K562 (cell line): ENCODE results near the gene CELA3A. TPM values are rescaled to one million over a fixed set of nuclear protein-coding genes. Genes with fewer than 3 reads are reported as not detected.

Source experiments
- CREM ChIP-seq: IDR thresholded peaks from 2 replicates; pipeline ENCODE4 v1.6.1; 2014; ENCODE audit warnings: antibody characterized with exemption, low read depth
- ESRRA ChIP-seq: fragments of 450-650 bp; IDR thresholded peaks from 2 replicates; pipeline ENCODE4 v1.6.1; 2014; ENCODE audit warnings: low read depth, mild to moderate bottlenecking, moderate library complexity, borderline replicate concordance
- ETV5 ChIP-seq: sonication (generic); formaldehyde crosslinking; IDR thresholded peaks from 2 replicates; pipeline ENCODE4 v1.4.0; 2020; ENCODE audit warnings: low read depth, mild to moderate bottlenecking, missing genetic modification reagents
- FIP1L1 ChIP-seq: fragments of 200-400 bp; formaldehyde crosslinking; IDR thresholded peaks from 2 replicates; pipeline ENCODE4 v1.6.1; 2018; ENCODE audit warnings: mild to moderate bottlenecking, low read depth, low read length; ENCODE audit not compliant: poor library complexity, severe bottlenecking
- HBP1 ChIP-seq: fragments of 450-650 bp; formaldehyde crosslinking; IDR thresholded peaks from 2 replicates; pipeline ENCODE4 v1.4.0; 2022; ENCODE audit warnings: missing genetic modification characterization
- HLTF ChIP-seq: fragments of 450-650 bp; IDR thresholded peaks from 2 replicates; pipeline ENCODE4 v1.6.1; 2016
- KDM4B ChIP-seq, 2 experiments: fragments of 450-650 bp in 1 of 2; sonication (generic) in 1 of 2; IDR thresholded peaks; 2 replicates each; pipeline ENCODE4 v1.6.1; 2016 to 2017; ENCODE audit warnings: borderline replicate concordance in 2 of 2, antibody characterized with exemption in 1 of 2, low read depth in 1 of 2, mild to moderate bottlenecking in 1 of 2
- MAZ ChIP-seq, 2 experiments: fragments of 450-650 bp in 1 of 2; sonication (generic) in 1 of 2; formaldehyde crosslinking; IDR thresholded peaks in 1 of 2; conservative IDR thresholded peaks in 1 of 2; 2 replicates each; pipeline versions ENCODE4 v1.4.0 to v1.5.0; 2020; ENCODE audit warnings: mild to moderate bottlenecking in 1 of 2, missing genetic modification reagents in 1 of 2
- NCOA4 ChIP-seq: fragments of 450-650 bp; IDR thresholded peaks from 2 replicates; pipeline ENCODE4 v1.6.1; 2018; ENCODE audit warnings: mild to moderate bottlenecking; ENCODE audit not compliant: partially characterized antibody
- POLR2AphosphoS5 ChIP-seq: IDR thresholded peaks from 2 replicates; pipeline ENCODE4 v1.6.1; 2011; ENCODE audit warnings: mild to moderate bottlenecking, low read depth, low read length, moderate library complexity; ENCODE audit not compliant: control insufficient read depth, insufficient read depth
- RBM34 ChIP-seq: fragments of 200-400 bp; formaldehyde crosslinking; IDR thresholded peaks from 2 replicates; pipeline ENCODE4 v1.6.1; 2018; ENCODE audit warnings: low read length, borderline replicate concordance; ENCODE audit not compliant: insufficient read depth
- SIN3A ChIP-seq, 2 experiments: fragments of 150-350 bp in 1 of 2; IDR thresholded peaks; 2 replicates each; pipeline ENCODE4 v1.6.1; 2011 to 2016; ENCODE audit warnings: borderline replicate concordance in 2 of 2, low read depth in 2 of 2, low read length in 2 of 2, mild to moderate bottlenecking in 2 of 2, moderate library complexity in 2 of 2; ENCODE audit not compliant: control insufficient read depth in 1 of 2
- SRSF7 ChIP-seq: fragments of 200-400 bp; formaldehyde crosslinking; optimal IDR thresholded peaks from 2 replicates; pipeline ENCODE3; 2017; ENCODE audit warnings: mild to moderate bottlenecking, low read depth, low read length
- SUPT5H ChIP-seq: fragments of 450-650 bp; IDR thresholded peaks from 2 replicates; pipeline ENCODE4 v1.6.1; 2016
- TARDBP ChIP-seq: fragments of 450-650 bp; IDR thresholded peaks from 2 replicates; pipeline ENCODE4 v1.6.1; 2016
- ZBTB17 ChIP-seq: fragments of 450-650 bp; formaldehyde crosslinking; IDR thresholded peaks from 2 replicates; pipeline ENCODE4 v1.4.0; 2020; ENCODE audit warnings: mild to moderate bottlenecking
- polyA plus RNA-seq, 8 experiments: library from polyadenylated mRNA; depleted of rRNA in 4 of 8; stranded (reverse) in 5 of 8; unstranded in 3 of 8; fragments of >200 nt; fragmentation: Nextera tagmentation in 2 of 8; fragmentation: Illumina TruSeq in 1 of 8; extraction: Ambion mirVana in 2 of 8; extraction: Trizol in 1 of 8; gene quantifications; 2 replicates each; pipeline versions ENCODE4 v1.2.1 to v1.2.3, GENCODE V29; 2011 to 2014; ENCODE audit warnings: inconsistent platforms in 1 of 8, missing spikeins in 1 of 8
- total RNA-seq, 7 experiments: library from RNA; depleted of rRNA in 6 of 7; stranded (reverse); fragments of >200 nt in 6 of 7; fragmentation: Illumina TruSeq in 2 of 7; extraction: Trizol in 2 of 7; gene quantifications; 2 replicates each; pipeline versions ENCODE4 v1.2.1 to v1.2.3, GENCODE V29; 2011 to 2021; ENCODE audit warnings: low replicate concordance in 1 of 7
- TF ChIP-seq, protein P1 (sequence below): sonication (generic); formaldehyde crosslinking; IDR thresholded peaks from 2 replicates; pipeline ENCODE4 v1.8.0; 2023; ENCODE audit warnings: mild to moderate bottlenecking, missing genetic modification reagents
- TF ChIP-seq, protein P2 (sequence below): fragments of 450-650 bp; IDR thresholded peaks from 2 replicates; pipeline ENCODE4 v1.6.1; 2018; ENCODE audit warnings: mild to moderate bottlenecking, low read depth; ENCODE audit not compliant: partially characterized antibody
- TF ChIP-seq, protein P3 (sequence below): sonication (generic); formaldehyde crosslinking; IDR thresholded peaks from 2 replicates; pipeline ENCODE4 v1.8.1; 2022; ENCODE audit warnings: missing genetic modification reagents

CELA3A gene
- total and polyA plus RNA-seq, 9 of the 15 experiments (the other 6 are each of a cell fraction or from before 2014, with no cell fraction given), result 5.4 TPM; not detected in 8

GRCh38 chr1:22053017-22053860 lies 51.8 kb downstream of the CELA3A start (continued):
- TF ChIP-seq, protein P1, sequence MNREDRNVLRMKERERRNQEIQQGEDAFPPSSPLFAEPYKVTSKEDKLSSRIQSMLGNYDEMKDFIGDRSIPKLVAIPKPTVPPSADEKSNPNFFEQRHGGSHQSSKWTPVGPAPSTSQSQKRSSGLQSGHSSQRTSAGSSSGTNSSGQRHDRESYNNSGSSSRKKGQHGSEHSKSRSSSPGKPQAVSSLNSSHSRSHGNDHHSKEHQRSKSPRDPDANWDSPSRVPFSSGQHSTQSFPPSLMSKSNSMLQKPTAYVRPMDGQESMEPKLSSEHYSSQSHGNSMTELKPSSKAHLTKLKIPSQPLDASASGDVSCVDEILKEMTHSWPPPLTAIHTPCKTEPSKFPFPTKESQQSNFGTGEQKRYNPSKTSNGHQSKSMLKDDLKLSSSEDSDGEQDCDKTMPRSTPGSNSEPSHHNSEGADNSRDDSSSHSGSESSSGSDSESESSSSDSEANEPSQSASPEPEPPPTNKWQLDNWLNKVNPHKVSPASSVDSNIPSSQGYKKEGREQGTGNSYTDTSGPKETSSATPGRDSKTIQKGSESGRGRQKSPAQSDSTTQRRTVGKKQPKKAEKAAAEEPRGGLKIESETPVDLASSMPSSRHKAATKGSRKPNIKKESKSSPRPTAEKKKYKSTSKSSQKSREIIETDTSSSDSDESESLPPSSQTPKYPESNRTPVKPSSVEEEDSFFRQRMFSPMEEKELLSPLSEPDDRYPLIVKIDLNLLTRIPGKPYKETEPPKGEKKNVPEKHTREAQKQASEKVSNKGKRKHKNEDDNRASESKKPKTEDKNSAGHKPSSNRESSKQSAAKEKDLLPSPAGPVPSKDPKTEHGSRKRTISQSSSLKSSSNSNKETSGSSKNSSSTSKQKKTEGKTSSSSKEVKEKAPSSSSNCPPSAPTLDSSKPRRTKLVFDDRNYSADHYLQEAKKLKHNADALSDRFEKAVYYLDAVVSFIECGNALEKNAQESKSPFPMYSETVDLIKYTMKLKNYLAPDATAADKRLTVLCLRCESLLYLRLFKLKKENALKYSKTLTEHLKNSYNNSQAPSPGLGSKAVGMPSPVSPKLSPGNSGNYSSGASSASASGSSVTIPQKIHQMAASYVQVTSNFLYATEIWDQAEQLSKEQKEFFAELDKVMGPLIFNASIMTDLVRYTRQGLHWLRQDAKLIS, result peak; percentile 77; the same call in 1 of the 2 replicates
- TF ChIP-seq HLTF (no peak), SRSF7 (no peak), RBM34 (no peak), TARDBP (no peak), KDM4B (IDR thresholded peaks at IDR 0.05; ENCODE audit: borderline replicate concordance in 2 of 2, low read depth in 1 of 2) (no peak), POLR2AphosphoS5 (no peak), NCOA4 (no peak), ESRRA (0 out of 2 replicates have a peak, but pooled peaks have one; percentile 8), ETV5 (CRISPR knock-in tag) (0 out of 2 replicates have a peak, but pooled peaks have one; percentile 13), SUPT5H (peak; percentile 41), ZBTB17 (0 out of 2 replicates have a peak, but pooled peaks have one; percentile 55), HBP1 (CRISPR knock-in tag) (no peak), FIP1L1 (no peak), MAZ (CRISPR knock-in tag; conservative IDR thresholded peaks at IDR 0.05 in 1 of 2, IDR thresholded peaks at IDR 0.05 in 1 of 2) (peak in 1 of 2 experiments; percentile 60; a peak in 2 of 4 replicates), SIN3A (IDR thresholded peaks at IDR 0.05; ENCODE audit: borderline replicate concordance in 2 of 2, control insufficient read depth in 1 of 2, low read depth in 2 of 2, low read length in 2 of 2) (peak; percentile 60 to 77; a peak in 2 of 4 replicates), CREM (peak; percentile 73)
- TF ChIP-seq, protein P2, sequence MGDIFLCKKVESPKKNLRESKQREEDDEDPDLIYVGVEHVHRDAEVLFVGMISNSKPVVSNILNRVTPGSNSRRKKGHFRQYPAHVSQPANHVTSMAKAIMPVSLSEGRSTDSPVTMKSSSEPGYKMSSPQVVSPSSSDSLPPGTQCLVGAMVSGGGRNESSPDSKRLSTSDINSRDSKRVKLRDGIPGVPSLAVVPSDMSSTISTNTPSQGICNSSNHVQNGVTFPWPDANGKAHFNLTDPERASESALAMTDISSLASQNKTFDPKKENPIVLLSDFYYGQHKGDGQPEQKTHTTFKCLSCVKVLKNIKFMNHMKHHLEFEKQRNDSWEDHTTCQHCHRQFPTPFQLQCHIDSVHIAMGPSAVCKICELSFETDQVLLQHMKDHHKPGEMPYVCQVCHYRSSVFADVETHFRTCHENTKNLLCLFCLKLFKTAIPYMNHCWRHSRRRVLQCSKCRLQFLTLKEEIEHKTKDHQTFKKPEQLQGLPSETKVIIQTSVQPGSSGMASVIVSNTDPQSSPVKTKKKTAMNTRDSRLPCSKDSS, result no peak
- TF ChIP-seq, protein P3, sequence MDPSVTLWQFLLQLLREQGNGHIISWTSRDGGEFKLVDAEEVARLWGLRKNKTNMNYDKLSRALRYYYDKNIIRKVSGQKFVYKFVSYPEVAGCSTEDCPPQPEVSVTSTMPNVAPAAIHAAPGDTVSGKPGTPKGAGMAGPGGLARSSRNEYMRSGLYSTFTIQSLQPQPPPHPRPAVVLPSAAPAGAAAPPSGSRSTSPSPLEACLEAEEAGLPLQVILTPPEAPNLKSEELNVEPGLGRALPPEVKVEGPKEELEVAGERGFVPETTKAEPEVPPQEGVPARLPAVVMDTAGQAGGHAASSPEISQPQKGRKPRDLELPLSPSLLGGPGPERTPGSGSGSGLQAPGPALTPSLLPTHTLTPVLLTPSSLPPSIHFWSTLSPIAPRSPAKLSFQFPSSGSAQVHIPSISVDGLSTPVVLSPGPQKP (CRISPR knock-in tag), result no peak
